ENCODE measurements around the gene FGF13. TPM values are rescaled to one million over a fixed set of nuclear protein-coding genes. Genes with fewer than 3 reads are reported as not detected.

FGF13 gene
- polyA plus RNA-seq, 3 donors, result not detected

- H3K9me3 Mint-ChIP-seq, result no peaks in the 10 kb centered on the region
- Histone ChIP-seq H3K27ac (ENCODE audit: low read depth in 1 of 2, low read length in 2 of 2) (no peak overlapping the region), H4K20me1 (ENCODE audit: insufficient read depth, low read length) (no peaks in the 10 kb centered on the region), H3K36me3 (replicated peaks in 1 of 2; ENCODE audit: control insufficient read depth in 1 of 2, insufficient read depth in 2 of 2, low read length in 2 of 2) (no peaks in the 10 kb centered on the region), H2AFZ (ENCODE audit: insufficient read depth, low read depth, low read length, poor library complexity, severe bottlenecking) (no peak overlapping the region), H3K9ac (ENCODE audit: insufficient read depth, low read length, poor library complexity, severe bottlenecking) (no peak overlapping the region), H3K4me3 (replicated peaks in 1 of 3; ENCODE audit: low read depth in 2 of 3, low read length in 3 of 3) (no peak overlapping the region), H3K4me2 (replicated peaks; ENCODE audit: extremely low read depth, low read length, poor library complexity, severe bottlenecking) (no peak overlapping the region), H3K27me3 (ENCODE audit: control insufficient read depth in 2 of 2, insufficient read depth in 2 of 2, low read length in 2 of 2) (no peaks in the 10 kb centered on the region), H3K9me3 (replicated peaks in 1 of 2; ENCODE audit: control insufficient read depth in 1 of 2, insufficient read depth in 1 of 2, low read length in 2 of 2) (no peaks in the 10 kb centered on the region), H3K4me1 (ENCODE audit: control insufficient read depth in 1 of 2, insufficient read depth in 2 of 2, low read length in 2 of 2) (no peaks in the 10 kb centered on the region), H3K79me2 (ENCODE audit: insufficient read depth, low read length) (no peaks in the 10 kb centered on the region)
- peaks cover 0 to 1% (median 0%) of the 10 kb centered on the region in 3 donors for H3K27me3 Mint-ChIP-seq (ENCODE audit: low read depth in 3 of 3)
- intact Hi-C loops (cut with micrococcal nuclease), result no loop called here
- H3K4me1 Mint-ChIP-seq, result no peaks in the 10 kb centered on the region
- no peak overlapping the region for H3K27ac Mint-ChIP-seq
- no peak for TF ChIP-seq CTCF (IDR thresholded peaks at IDR 0.05)
- no peak overlapping the region for H3K4me3 Mint-ChIP-seq
- WGBS (ENCODE audit: insufficient coverage), result 100% methylated on average over 1 of the region's 5 CpGs
- no peaks in the 10 kb centered on the region for H3K36me3 Mint-ChIP-seq
- DNase-seq, result no peak
These were observed 11.8 kb upstream of the FGF13 start for GRCh38 chrX:138723301-138723700.

- Mint-ChIP-seq H3K27ac (no peak overlapping the region), H3K4me1 (no peaks in the 10 kb centered on the region), H3K27me3 (ENCODE audit: low read depth in 3 of 3) (peaks cover 0 to 6% (median 2%) of the 10 kb centered on the region in 3 donors), H3K36me3 (no peaks in the 10 kb centered on the region), H3K4me3 (no peak overlapping the region), H3K9me3 (peaks cover 0 to 2% (median 0%) of the 10 kb centered on the region in 7 donors)
- Histone ChIP-seq H3K27ac (ENCODE audit: low read depth in 1 of 2, low read length in 2 of 2) (no peak overlapping the region), H3K4me3 (replicated peaks in 1 of 3; ENCODE audit: low read depth in 2 of 3, low read length in 3 of 3) (no peak overlapping the region), H3K9me3 (replicated peaks in 1 of 2; ENCODE audit: control insufficient read depth in 1 of 2, insufficient read depth in 1 of 2, low read length in 2 of 2) (no peaks in the 10 kb centered on the region), H3K79me2 (ENCODE audit: insufficient read depth, low read length) (no peaks in the 10 kb centered on the region), H3K9ac (ENCODE audit: insufficient read depth, low read length, poor library complexity, severe bottlenecking) (no peak overlapping the region), H3K4me2 (replicated peaks; ENCODE audit: extremely low read depth, low read length, poor library complexity, severe bottlenecking) (no peak overlapping the region), H4K20me1 (ENCODE audit: insufficient read depth, low read length) (no peaks in the 10 kb centered on the region), H3K36me3 (replicated peaks in 1 of 2; ENCODE audit: control insufficient read depth in 1 of 2, insufficient read depth in 2 of 2, low read length in 2 of 2) (no peaks in the 10 kb centered on the region), H3K27me3 (ENCODE audit: control insufficient read depth in 2 of 2, insufficient read depth in 2 of 2, low read length in 2 of 2) (no peaks in the 10 kb centered on the region), H3K4me1 (ENCODE audit: control insufficient read depth in 1 of 2, insufficient read depth in 2 of 2, low read length in 2 of 2) (no peaks in the 10 kb centered on the region), H2AFZ (ENCODE audit: insufficient read depth, low read depth, low read length, poor library complexity, severe bottlenecking) (no peak overlapping the region)
- DNase-seq, result no peak
- TF ChIP-seq CTCF (IDR thresholded peaks at IDR 0.05), result no peak
- no CpG with 5 or more reads among the region's 3 CpGs for WGBS (ENCODE audit: insufficient coverage)
- intact Hi-C loops (cut with micrococcal nuclease), result no loop called here
These were observed 7.9 kb upstream of the FGF13 start for GRCh38 chrX:138719396-138719795.

Data from CD14-positive monocyte (primary cell).